Sigmoid colon (tissue), 4 donors: ENCODE measurements around the gene OR6J1.

Source experiments
- POLR2A ChIP-seq, 2 donors: fragments of 450-650 bp; IDR thresholded peaks; one replicate each; pipeline ENCODE4 v1.6.1; 2016; ENCODE audit warnings: antibody characterized with exemption in 2 of 2, mild to moderate bottlenecking in 2 of 2, moderate library complexity in 2 of 2
- POLR2AphosphoS5 ChIP-seq, 4 donors: sonication (generic); formaldehyde crosslinking; IDR thresholded peaks; one replicate each; pipeline ENCODE4 v1.6.1; 2017; ENCODE audit warnings: antibody characterized with exemption in 4 of 4
- TF ChIP-seq, protein P1 (sequence below), 4 experiments: fragments of 450-650 bp in 3 of 4; fragments of 200-600 bp in 1 of 4; IDR thresholded peaks; one replicate each; pipeline ENCODE4 v1.5.1; 2016 to 2019; ENCODE audit warnings: antibody characterized with exemption in 4 of 4, mild to moderate bottlenecking in 3 of 4, moderate library complexity in 2 of 4

DNA sequence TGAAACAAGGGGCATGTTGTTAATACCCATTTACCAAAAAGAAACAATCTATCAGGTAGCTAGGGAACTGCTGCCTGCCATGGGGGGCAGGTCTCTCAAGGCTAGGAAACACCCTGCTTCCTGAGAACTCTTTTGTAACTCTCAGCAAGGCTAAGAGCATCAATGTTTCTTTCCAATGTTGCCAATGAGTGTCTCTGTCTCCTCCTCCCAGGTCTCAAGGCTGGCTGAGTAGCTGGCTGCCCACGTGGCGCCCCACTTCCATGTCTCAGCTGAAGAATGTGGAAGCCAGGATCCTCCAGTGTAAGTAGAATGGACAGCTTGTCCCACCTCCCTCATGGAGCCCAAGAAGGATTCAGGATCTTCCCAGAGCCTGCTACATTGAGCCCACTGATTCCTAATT lies 42.7 kb downstream of the OR6J1 start:
- TF ChIP-seq POLR2AphosphoS5 (IDR thresholded peaks at IDR 0.05), result no peak
- TF ChIP-seq, protein P1, sequence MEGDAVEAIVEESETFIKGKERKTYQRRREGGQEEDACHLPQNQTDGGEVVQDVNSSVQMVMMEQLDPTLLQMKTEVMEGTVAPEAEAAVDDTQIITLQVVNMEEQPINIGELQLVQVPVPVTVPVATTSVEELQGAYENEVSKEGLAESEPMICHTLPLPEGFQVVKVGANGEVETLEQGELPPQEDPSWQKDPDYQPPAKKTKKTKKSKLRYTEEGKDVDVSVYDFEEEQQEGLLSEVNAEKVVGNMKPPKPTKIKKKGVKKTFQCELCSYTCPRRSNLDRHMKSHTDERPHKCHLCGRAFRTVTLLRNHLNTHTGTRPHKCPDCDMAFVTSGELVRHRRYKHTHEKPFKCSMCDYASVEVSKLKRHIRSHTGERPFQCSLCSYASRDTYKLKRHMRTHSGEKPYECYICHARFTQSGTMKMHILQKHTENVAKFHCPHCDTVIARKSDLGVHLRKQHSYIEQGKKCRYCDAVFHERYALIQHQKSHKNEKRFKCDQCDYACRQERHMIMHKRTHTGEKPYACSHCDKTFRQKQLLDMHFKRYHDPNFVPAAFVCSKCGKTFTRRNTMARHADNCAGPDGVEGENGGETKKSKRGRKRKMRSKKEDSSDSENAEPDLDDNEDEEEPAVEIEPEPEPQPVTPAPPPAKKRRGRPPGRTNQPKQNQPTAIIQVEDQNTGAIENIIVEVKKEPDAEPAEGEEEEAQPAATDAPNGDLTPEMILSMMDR (IDR thresholded peaks at IDR 0.05), result no peak
- TF ChIP-seq POLR2A (IDR thresholded peaks at IDR 0.05), result no peak
